Epithelial cell of umbilical artery (primary cell): ENCODE data around the gene PTGR3. TPM values are rescaled to one million over a fixed set of nuclear protein-coding genes. Genes with fewer than 3 reads are reported as not detected.

Experiments
- total RNA-seq: library from RNA; depleted of rRNA; stranded (reverse); fragments of >200 nt; gene quantifications from 2 replicates; pipeline ENCODE4 v1.2.3, GENCODE V29; 2014

PTGR3 gene
- 5.8 and 8.4 TPM in 2 replicates for total RNA-seq

GRCh38 chr18:75209129-75209950, at the start of gene PTGR3:
Gene PTGR3 (minus strand): TSS chr18:75209139. CDS start chr18:75209058, 81 bp downstream.

GRCh38 chr18:75210274-75211001, 1.5 kb upstream of the PTGR3 start, which contains the start of gene TSHZ1:
Gene TSHZ1 (plus strand): TSS chr18:75210797. CDS start chr18:75211877, 1,080 bp downstream.

Other genes with a start within 250 kb of the PTGR3 start
- 2.6 and 3.0 TPM in 2 replicates for gene TSHZ1, start 1.7 kb upstream of the PTGR3 start, total RNA-seq
- gene SMIM21, start 218.6 kb upstream of the PTGR3 start, total RNA-seq: not detected in 2 replicates